Activated CD4-positive, alpha-beta T cell treated with anti-CD3 and anti-CD28 coated beads for 36 hours (primary cell): Measurements from ENCODE around the gene ANAPC2. TPM values are rescaled to one million over a fixed set of nuclear protein-coding genes. Genes with fewer than 3 reads are reported as not detected.

Experiments
- ATAC-seq: fragments of 200-7000 bp; cut with Tn5 transposase; one replicate; pipeline ENCODE4 v1.10.0; 2021; ENCODE audit warnings: mild to moderate bottlenecking, moderate library complexity
- CTCF ChIA-PET: fragments of 350-600 bp; sonication (Branson Sonifier 250); formaldehyde crosslinking; loops from one replicate; lab custom pipeline; 2021; ENCODE audit warnings: antibody characterized with exemption; lab: Charles Lee
- POLR2A ChIA-PET: fragments of 350-600 bp; sonication (Branson Sonifier 250); formaldehyde crosslinking; loops from one replicate; lab custom pipeline; 2021; ENCODE audit warnings: antibody characterized with exemption, inconsistent platforms; lab: Charles Lee
- DNase-seq: peaks from one replicate; pipeline ENCODE4 v3.0.0-alpha.2; 2020
- H3K27ac Mint-ChIP-seq: one replicate; pipeline ENCODE4 v1.8.0; 2021; ENCODE audit warnings: mixed read lengths
- H3K27me3 Mint-ChIP-seq: one replicate; pipeline ENCODE4 v1.8.0; 2021; ENCODE audit warnings: mixed read lengths
- H3K36me3 Mint-ChIP-seq: one replicate; pipeline ENCODE4 v1.8.0; 2021; ENCODE audit warnings: low read depth, mixed read lengths
- H3K4me1 Mint-ChIP-seq: one replicate; pipeline ENCODE4 v1.8.0; 2021; ENCODE audit warnings: mixed read lengths
- H3K4me3 Mint-ChIP-seq: one replicate; pipeline ENCODE4 v1.8.0; 2021; ENCODE audit warnings: mild to moderate bottlenecking, moderate library complexity, mixed read lengths
- H3K9me3 Mint-ChIP-seq: one replicate; pipeline ENCODE4 v1.8.0; 2021; ENCODE audit warnings: low read depth, mixed read lengths
- intact Hi-C, 2 experiments: fragments of 100-400 bp; cut with DNase I in 1 of 2; cut with micrococcal nuclease in 1 of 2; formaldehyde crosslinking; loops; one replicate each; pipeline versions ENCODE4 v1.14.2 to v1.15.1; 2022 to 2024; cut with DNase I, micrococcal nuclease
- total RNA-seq, 2 experiments: library from RNA; stranded (reverse); gene quantifications; one replicate each; pipeline ENCODE4 v1.2.3, GENCODE V29; 2021

ANAPC2 gene
- total RNA-seq, 2 experiments from 2014 or later: 30.8 to 38.4 TPM

- H3K4me3 Mint-ChIP-seq: no peak overlapping the region
- POLR2A ChIA-PET: no interaction called here
These were observed 31.5 kb upstream of the ANAPC2 start for GRCh38 chr9:137219757-137220316.

GRCh38 chr9:137218754-137219271 lies 30.5 kb upstream of the ANAPC2 start:
- ChIA-PET CTCF (no interaction called here), POLR2A (no interaction called here)
- Mint-ChIP-seq H3K4me1 (no peaks in the 10 kb centered on the region), H3K36me3 (no peaks in the 10 kb centered on the region), H3K9me3 (no peaks in the 10 kb centered on the region), H3K27me3 (no peaks in the 10 kb centered on the region), H3K27ac (no peak overlapping the region), H3K4me3 (no peak overlapping the region)
- intact Hi-C loops: no loop called here
- DNase-seq (no peak), ATAC-seq (no peak)

More at GRCh38 chr9:137219757-137220316, 31.5 kb upstream of the ANAPC2 start:
- CTCF ChIA-PET: interaction anchor here (0.5 kb wide), 1 partner anchor 895 kb away, joined by 4 read pairs; no protein-coding TSS in a partner anchor
- ATAC-seq: no peak
- Mint-ChIP-seq H3K27ac (no peak overlapping the region), H3K27me3 (no peaks in the 10 kb centered on the region), H3K4me1 (peaks cover 3% of the 10 kb centered on the region), H3K9me3 (no peaks in the 10 kb centered on the region), H3K36me3 (no peaks in the 10 kb centered on the region)
- intact Hi-C loops: loop anchor here in 1 of 2 experiments (5.0 to 10.0 kb wide), 3 partner anchors 33 to 435 kb away; partner anchors contain the start of genes ANAPC2, NPDC1 and SSNA1
- no peak for DNase-seq

GRCh38 chr9:137218212-137218753 lies 29.9 kb upstream of the ANAPC2 start:
- DNase-seq (no peak), ATAC-seq (no peak)
- CTCF ChIA-PET: no interaction called here
- Mint-ChIP-seq H3K4me1 (no peaks in the 10 kb centered on the region), H3K27me3 (no peaks in the 10 kb centered on the region), H3K9me3 (no peaks in the 10 kb centered on the region), H3K4me3 (no peak overlapping the region), H3K27ac (no peak overlapping the region), H3K36me3 (no peaks in the 10 kb centered on the region)
- intact Hi-C loops: no loop called here
- POLR2A ChIA-PET: no interaction called here

- H3K36me3 Mint-ChIP-seq: peaks cover 4% of the 10 kb centered on the region
- no peaks in the 10 kb centered on the region for H3K9me3 Mint-ChIP-seq
- no peak for DNase-seq
- CTCF ChIA-PET: interaction anchor here (0.6 to 1.2 kb wide), 2 partner anchors 11 to 12 kb away, joined by 3 to 4 read pairs; no protein-coding TSS in a partner anchor
- intact Hi-C loops: no loop called here
- H3K4me1 Mint-ChIP-seq: no peaks in the 10 kb centered on the region
- no peak overlapping the region for H3K27ac Mint-ChIP-seq
- no peaks in the 10 kb centered on the region for H3K27me3 Mint-ChIP-seq
- no peak for ATAC-seq
- no peak overlapping the region for H3K4me3 Mint-ChIP-seq
- POLR2A ChIA-PET: no interaction called here
These were observed 29.2 kb upstream of the ANAPC2 start for GRCh38 chr9:137217276-137218211.

- ChIA-PET CTCF (interaction anchor here (0.6 to 1.2 kb wide), 3 partner anchors 9 to 27 kb away, joined by 3 to 4 read pairs (median 3); no protein-coding TSS in a partner anchor), POLR2A (interaction anchor here (1.1 kb wide), 1 partner anchor 98 kb away, joined by 3 read pairs; no protein-coding TSS in a partner anchor)
- DNase-seq (no peak), ATAC-seq (no peak)
- no peaks in the 10 kb centered on the region for H3K9me3 Mint-ChIP-seq
- intact Hi-C loops: no loop called here
- no peak overlapping the region for H3K27ac Mint-ChIP-seq
- H3K27me3 Mint-ChIP-seq: no peaks in the 10 kb centered on the region
- H3K36me3 Mint-ChIP-seq: peaks cover 4% of the 10 kb centered on the region
- no peaks in the 10 kb centered on the region for H3K4me1 Mint-ChIP-seq
- H3K4me3 Mint-ChIP-seq: no peak overlapping the region
These were observed 28.0 kb upstream of the ANAPC2 start for GRCh38 chr9:137216188-137216965.

GRCh38 chr9:137215196-137215986 lies 27.0 kb upstream of the ANAPC2 start:
- CTCF ChIA-PET: no interaction called here

GRCh38 chr9:137214620-137215019 lies 26.3 kb upstream of the ANAPC2 start:
- no peaks in the 10 kb centered on the region for H3K27me3 Mint-ChIP-seq

More at GRCh38 chr9:137215196-137215986, 27.0 kb upstream of the ANAPC2 start:
- no peak overlapping the region for H3K4me3 Mint-ChIP-seq
- H3K27me3 Mint-ChIP-seq: no peaks in the 10 kb centered on the region
- H3K27ac Mint-ChIP-seq: no peak overlapping the region
- ATAC-seq (no peak), DNase-seq (no peak)
- POLR2A ChIA-PET: interaction anchor here (0.8 to 1.1 kb wide), 2 partner anchors 21 to 97 kb away, joined by 3 read pairs; no protein-coding TSS in a partner anchor
- H3K4me1 Mint-ChIP-seq: no peaks in the 10 kb centered on the region
- intact Hi-C loops: no loop called here
- no peaks in the 10 kb centered on the region for H3K9me3 Mint-ChIP-seq
- peaks cover 4% of the 10 kb centered on the region for H3K36me3 Mint-ChIP-seq

GRCh38 chr9:137213160-137214060 lies 25.1 kb upstream of the ANAPC2 start:
- Mint-ChIP-seq H3K27ac (no peak overlapping the region), H3K36me3 (peaks cover 10% of the 10 kb centered on the region), H3K4me1 (no peaks in the 10 kb centered on the region), H3K9me3 (no peaks in the 10 kb centered on the region), H3K4me3 (no peak overlapping the region), H3K27me3 (no peaks in the 10 kb centered on the region)
- ChIA-PET POLR2A (no interaction called here), CTCF (no interaction called here)
- ATAC-seq: no peak
- intact Hi-C loops: no loop called here
- DNase-seq: no peak

More at GRCh38 chr9:137214620-137215019, 26.3 kb upstream of the ANAPC2 start:
- ATAC-seq: no peak
- H3K4me1 Mint-ChIP-seq: no peaks in the 10 kb centered on the region
- peaks cover 6% of the 10 kb centered on the region for H3K36me3 Mint-ChIP-seq
- H3K9me3 Mint-ChIP-seq: no peaks in the 10 kb centered on the region
- H3K27ac Mint-ChIP-seq: no peak overlapping the region
- POLR2A ChIA-PET: interaction anchor here (0.8 kb wide), 1 partner anchor 22 kb away, joined by 3 read pairs; no protein-coding TSS in a partner anchor
- no peak overlapping the region for H3K4me3 Mint-ChIP-seq
- CTCF ChIA-PET: no interaction called here
- intact Hi-C loops: no loop called here
- no peak for DNase-seq

- ChIA-PET POLR2A (no interaction called here), CTCF (interaction anchor here (1.0 kb wide), 1 partner anchor 23 kb away, joined by 3 read pairs; no protein-coding TSS in a partner anchor)
- Mint-ChIP-seq H3K9me3 (no peaks in the 10 kb centered on the region), H3K27me3 (no peaks in the 10 kb centered on the region), H3K27ac (no peak overlapping the region), H3K36me3 (peaks cover 12% of the 10 kb centered on the region), H3K4me1 (peaks cover 1% of the 10 kb centered on the region), H3K4me3 (no peak overlapping the region)
- DNase-seq (no peak), ATAC-seq (no peak)
- intact Hi-C loops: no loop called here
These were observed 24.2 kb upstream of the ANAPC2 start for GRCh38 chr9:137212520-137212919.
